Neuronal stem cell (in vitro differentiated cells): ENCODE measurements around the gene KIAA0753.
"Not testable (repeated sequence)": the region's sequence is repeated elsewhere in the genome, so short reads cannot be mapped to it uniquely, and the experiment has no call there.

Experiments
- DNase-seq: peaks from one replicate; pipeline ENCODE4 v3.0.0-alpha.2; 2013; ENCODE audit warnings: low spot score
- H2AFZ ChIP-seq: one replicate; pipeline ENCODE4 v1.6.1; 2013; ENCODE audit warnings: mild to moderate bottlenecking, low read length, inconsistent platforms
- H2AK5ac ChIP-seq: 2 replicates; pipeline ENCODE4 v1.6.1; 2013; ENCODE audit warnings: low read depth, mild to moderate bottlenecking, inconsistent platforms, low read length, moderate library complexity, mixed read lengths
- H2BK120ac ChIP-seq: 2 replicates; pipeline ENCODE4 v1.6.1; 2013; ENCODE audit warnings: low read depth, mild to moderate bottlenecking, inconsistent platforms, low read length, moderate library complexity, mixed read lengths
- H2BK12ac ChIP-seq: one replicate; pipeline ENCODE4 v1.6.1; 2013; ENCODE audit warnings: low read length, inconsistent platforms
- H2BK15ac ChIP-seq: 2 replicates; pipeline ENCODE4 v1.6.1; 2013; ENCODE audit warnings: mild to moderate bottlenecking, low read length, inconsistent platforms, mixed read lengths
- H2BK5ac ChIP-seq: one replicate; pipeline ENCODE4 v1.6.1; 2013; ENCODE audit warnings: inconsistent platforms, mild to moderate bottlenecking, low read length, moderate library complexity
- H3K14ac ChIP-seq: one replicate; pipeline ENCODE4 v1.6.1; 2013; ENCODE audit warnings: low read length, inconsistent platforms
- H3K18ac ChIP-seq: 2 replicates; pipeline ENCODE4 v1.6.1; 2013; ENCODE audit warnings: low read length, inconsistent platforms
- H3K23ac ChIP-seq: 2 replicates; pipeline ENCODE4 v1.6.1; 2013; ENCODE audit warnings: low read depth, mild to moderate bottlenecking, mixed read lengths, low read length, inconsistent platforms; ENCODE audit not compliant: poor library complexity
- H3K27ac ChIP-seq: replicated peaks from 3 replicates; pipeline ENCODE4 v1.5.1; 2013; ENCODE audit warnings: low read length, inconsistent platforms
- H3K27me3 ChIP-seq, 3 experiments: 2 replicates each; pipeline ENCODE4 v1.6.1; 2013; ENCODE audit warnings: low read length in 3 of 3, mild to moderate bottlenecking in 2 of 3, inconsistent platforms in 1 of 3, low read depth in 1 of 3, mixed read lengths in 1 of 3, moderate library complexity in 1 of 3; ENCODE audit not compliant: control insufficient read depth in 3 of 3, insufficient read depth in 3 of 3
- H3K36me3 ChIP-seq, 2 donors: replicated peaks in 1 of 2; 2 replicates each; pipeline ENCODE4 v1.6.1; 2013; ENCODE audit warnings: low read length in 2 of 2; ENCODE audit not compliant: control insufficient read depth in 2 of 2, insufficient read depth in 2 of 2
- H3K4ac ChIP-seq: 2 replicates; pipeline ENCODE4 v1.6.1; 2013; ENCODE audit warnings: inconsistent platforms, mild to moderate bottlenecking, low read length, moderate library complexity
- H3K4me1 ChIP-seq, 2 donors: 1 replicate in 1 of 2; 2 replicates in 1 of 2; pipeline ENCODE4 v1.6.1; 2013; ENCODE audit warnings: low read length in 2 of 2, low read depth in 1 of 2; ENCODE audit not compliant: control insufficient read depth in 2 of 2, insufficient read depth in 1 of 2
- H3K4me2 ChIP-seq: one replicate; pipeline ENCODE4 v1.6.1; 2013; ENCODE audit warnings: mild to moderate bottlenecking, low read length, inconsistent platforms; ENCODE audit not compliant: insufficient read depth, poor library complexity, severe bottlenecking
- H3K4me3 ChIP-seq, 2 donors: 2 replicates each; pipeline ENCODE4 v1.5.1; 2013; ENCODE audit warnings: low read length in 2 of 2, mild to moderate bottlenecking in 2 of 2, inconsistent platforms in 1 of 2, moderate library complexity in 1 of 2
- H3K79me1 ChIP-seq: one replicate; pipeline ENCODE4 v1.6.1; 2013; ENCODE audit warnings: low read depth, mild to moderate bottlenecking, inconsistent platforms, low read length, moderate library complexity
- H3K9ac ChIP-seq: one replicate; pipeline ENCODE4 v1.6.1; 2013; ENCODE audit warnings: mild to moderate bottlenecking, low read depth, low read length, inconsistent platforms; ENCODE audit not compliant: poor library complexity
- H3K9me3 ChIP-seq, 2 donors: replicated peaks in 1 of 2; 2 replicates each; pipeline versions ENCODE3 to v1.6.1; 2013; ENCODE audit warnings: low read length in 2 of 2, mild to moderate bottlenecking in 2 of 2, inconsistent platforms in 1 of 2, low read depth in 1 of 2, mixed read lengths in 1 of 2, moderate library complexity in 1 of 2; ENCODE audit not compliant: control insufficient read depth in 2 of 2, insufficient read depth in 1 of 2
- H4K8ac ChIP-seq: one replicate; pipeline ENCODE4 v1.6.1; 2013; ENCODE audit warnings: low read depth, mild to moderate bottlenecking, inconsistent platforms, low read length, moderate library complexity
- H4K91ac ChIP-seq: one replicate; pipeline ENCODE4 v1.6.1; 2013; ENCODE audit warnings: low read length, low read depth, mild to moderate bottlenecking, inconsistent platforms; ENCODE audit not compliant: poor library complexity
- WGBS, 2 donors: extraction: QIAGEN DNeasy Blood & Tissue Kit; methylation state at CpG; one replicate each; pipeline ENCODE4 v1.1.7; 2013; ENCODE audit warnings: missing lambda C conversion rate in 2 of 2, mixed read lengths in 1 of 2; ENCODE audit not compliant: insufficient read length in 2 of 2, insufficient replicate concordance in 1 of 2; ENCODE audit errors: extremely low coverage in 2 of 2; 5-methylcytosine and 5-hydroxymethylcytosine counted together

KIAA0753 gene

DNA sequence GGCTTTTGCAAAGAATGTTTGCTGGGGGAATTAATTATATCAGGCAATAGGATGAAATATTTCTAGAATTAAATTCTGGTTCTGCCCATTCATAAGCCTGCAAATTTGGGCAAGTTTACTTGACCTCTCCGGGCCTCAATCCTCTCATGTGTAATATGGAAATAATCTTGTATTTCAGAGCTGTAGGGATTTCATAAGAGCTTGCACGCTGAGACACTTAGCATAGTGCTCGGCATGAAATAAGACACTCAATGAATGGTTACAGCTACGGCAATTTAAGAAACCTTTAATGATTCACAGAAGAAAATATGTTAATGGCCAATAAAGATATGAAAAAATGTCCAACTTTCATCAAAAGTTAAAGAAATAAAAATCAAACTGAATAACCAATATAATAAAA lies 43.6 kb downstream of the KIAA0753 start:
- no peak overlapping the region for H3K27ac ChIP-seq
- no peaks in the 10 kb centered on the region for H3K79me1 ChIP-seq
- H3K23ac ChIP-seq, result no peak overlapping the region
- no peak overlapping the region for H3K4ac ChIP-seq
- H2AFZ ChIP-seq, result no peak overlapping the region
- H3K4me3 ChIP-seq, result no peak overlapping the region
- DNase-seq, result no peak
- H3K14ac ChIP-seq, result no peak overlapping the region
- no peak overlapping the region for H4K91ac ChIP-seq
- H2BK5ac ChIP-seq, result no peak overlapping the region
- no peak overlapping the region for H2AK5ac ChIP-seq
- no peak overlapping the region for H2BK120ac ChIP-seq
- H3K9me3 ChIP-seq, result no peaks in the 10 kb centered on the region
- H4K8ac ChIP-seq, result no peak overlapping the region
- H3K18ac ChIP-seq, result no peak overlapping the region
- H3K4me2 ChIP-seq, result no peak overlapping the region
- H3K27me3 ChIP-seq, result no peaks in the 10 kb centered on the region
- H3K9ac ChIP-seq, result no peak overlapping the region
- H2BK12ac ChIP-seq, result no peak overlapping the region
- WGBS, 2 donors, result no CpG with 5 or more reads among the region's 4 CpGs
- H3K36me3 ChIP-seq, result peaks cover 13 to 100% of the 10 kb centered on the region in 2 donors
- no peak overlapping the region for H2BK15ac ChIP-seq
- H3K4me1 ChIP-seq, result no peaks in the 10 kb centered on the region

DNA sequence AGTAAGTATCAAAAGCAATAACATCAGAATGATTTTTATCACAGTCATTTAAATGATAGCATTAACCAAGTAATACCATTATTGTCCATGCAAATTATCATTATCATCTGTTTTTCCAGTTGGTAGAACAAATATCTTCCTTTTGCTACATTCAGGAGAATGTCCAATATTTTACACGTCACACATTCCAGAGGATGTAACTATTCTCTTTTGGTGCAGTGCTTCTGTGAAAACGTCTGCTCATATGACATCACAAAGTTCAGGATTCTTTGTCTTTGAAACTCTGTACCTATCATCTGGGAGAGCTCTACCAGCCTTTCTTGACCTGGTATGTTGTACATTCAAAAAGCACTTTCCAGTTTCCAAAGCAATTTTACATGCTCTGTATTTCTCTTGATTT lies 44.0 kb downstream of the KIAA0753 start:
- no peak for DNase-seq
- no CpG with 5 or more reads among the region's 2 CpGs for WGBS, 2 donors
- Histone ChIP-seq H2BK12ac (no peak overlapping the region), H4K8ac (no peak overlapping the region), H2AK5ac (no peak overlapping the region), H3K27me3 (no peaks in the 10 kb centered on the region), H3K27ac (no peak overlapping the region), H3K14ac (no peak overlapping the region), H3K9me3 (no peaks in the 10 kb centered on the region), H3K4me2 (no peak overlapping the region), H2BK120ac (no peak overlapping the region), H3K4me1 (no peaks in the 10 kb centered on the region), H3K4me3 (no peak overlapping the region), H4K91ac (no peak overlapping the region), H2BK5ac (no peak overlapping the region), H3K9ac (no peak overlapping the region), H2AFZ (no peak overlapping the region), H3K79me1 (no peaks in the 10 kb centered on the region), H3K23ac (no peak overlapping the region), H3K18ac (no peak overlapping the region), H3K4ac (no peak overlapping the region), H3K36me3 (peaks cover 18 to 100% of the 10 kb centered on the region in 2 donors), H2BK15ac (no peak overlapping the region)

DNA sequence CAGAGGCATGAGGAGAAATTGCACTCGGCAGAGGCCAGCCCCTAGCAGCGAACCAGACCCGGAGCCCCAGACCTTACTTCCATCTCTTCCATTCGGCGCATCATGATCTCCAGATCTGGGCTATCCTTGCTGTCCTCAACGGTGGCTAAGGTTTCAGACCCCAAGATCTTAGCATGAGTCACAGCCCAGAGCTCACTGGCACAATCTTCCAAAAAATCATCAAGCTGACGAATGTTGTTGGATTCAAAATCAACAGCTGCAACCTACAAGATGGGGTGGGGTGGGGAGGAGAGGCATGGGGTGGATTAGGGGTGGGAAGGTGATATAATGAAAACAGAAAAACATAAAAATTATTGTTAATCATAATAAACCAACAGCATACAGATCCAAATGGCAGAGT lies 44.4 kb downstream of the KIAA0753 start:
- H3K4ac ChIP-seq, result no peak overlapping the region
- no peak overlapping the region for H3K23ac ChIP-seq
- WGBS, 2 donors, result no CpG with 5 or more reads among the region's 7 CpGs
- no peak overlapping the region for H4K8ac ChIP-seq
- H2BK12ac ChIP-seq, result no peak overlapping the region
- no peaks in the 10 kb centered on the region for H3K4me1 ChIP-seq
- no peak overlapping the region for H3K9ac ChIP-seq
- H2AFZ ChIP-seq, result no peak overlapping the region
- no peak overlapping the region for H2BK5ac ChIP-seq
- no peak overlapping the region for H2BK15ac ChIP-seq
- H3K14ac ChIP-seq, result no peak overlapping the region
- H3K36me3 ChIP-seq, result peaks cover 18 to 100% of the 10 kb centered on the region in 2 donors
- H3K4me2 ChIP-seq, result no peak overlapping the region
- no peak for DNase-seq
- no peaks in the 10 kb centered on the region for H3K27me3 ChIP-seq
- H2AK5ac ChIP-seq, result no peak overlapping the region
- no peak overlapping the region for H3K4me3 ChIP-seq
- H4K91ac ChIP-seq, result no peak overlapping the region
- no peaks in the 10 kb centered on the region for H3K79me1 ChIP-seq
- no peak overlapping the region for H3K27ac ChIP-seq
- no peaks in the 10 kb centered on the region for H3K9me3 ChIP-seq
- H3K18ac ChIP-seq, result no peak overlapping the region
- no peak overlapping the region for H2BK120ac ChIP-seq

DNA sequence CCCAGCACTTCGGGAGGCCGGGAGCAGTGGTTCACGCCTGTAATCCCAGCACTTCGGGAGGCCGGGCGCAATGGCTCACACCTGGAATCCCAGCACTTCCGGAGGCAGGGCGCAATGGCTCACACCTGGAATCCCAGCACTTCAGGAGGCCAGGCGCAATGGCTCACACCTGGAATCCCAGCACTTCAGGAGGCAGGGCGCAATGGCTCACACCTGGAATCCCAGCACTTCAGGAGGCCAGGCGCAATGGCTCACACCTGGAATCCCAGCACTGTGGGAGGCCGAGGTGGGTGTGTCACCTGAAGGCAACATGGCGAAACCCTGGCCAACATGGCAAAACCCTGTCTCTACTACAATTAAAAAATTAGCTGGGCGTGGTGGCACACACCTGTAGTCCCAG lies 47.1 kb downstream of the KIAA0753 start:
- WGBS, 2 donors, result no CpG with 5 or more reads among the region's 14 CpGs
- H2BK5ac ChIP-seq, H3K4me1 ChIP-seq, H3K9me3 ChIP-seq, H4K91ac ChIP-seq, H3K4me3 ChIP-seq, H3K18ac ChIP-seq, H3K79me1 ChIP-seq, H3K4ac ChIP-seq, DNase-seq, H3K9ac ChIP-seq, H2BK120ac ChIP-seq, H3K23ac ChIP-seq, H3K14ac ChIP-seq, H3K27me3 ChIP-seq, H2AFZ ChIP-seq, H3K4me2 ChIP-seq, H2AK5ac ChIP-seq, H2BK15ac ChIP-seq, H3K27ac ChIP-seq, H2BK12ac ChIP-seq: not testable (repeated sequence)
- peak overlapping the region; percentile 23 for H4K8ac ChIP-seq
- H3K36me3 ChIP-seq, result peaks cover 34 to 100% of the 10 kb centered on the region in 2 donors
